ENCODE results near the gene CAPNS1. TPM values are rescaled to one million over a fixed set of nuclear protein-coding genes. Genes with fewer than 3 reads are reported as not detected.

The CAPNS1 gene
- total RNA-seq, 1 experiment from 2014 or later: 489 TPM

DNA sequence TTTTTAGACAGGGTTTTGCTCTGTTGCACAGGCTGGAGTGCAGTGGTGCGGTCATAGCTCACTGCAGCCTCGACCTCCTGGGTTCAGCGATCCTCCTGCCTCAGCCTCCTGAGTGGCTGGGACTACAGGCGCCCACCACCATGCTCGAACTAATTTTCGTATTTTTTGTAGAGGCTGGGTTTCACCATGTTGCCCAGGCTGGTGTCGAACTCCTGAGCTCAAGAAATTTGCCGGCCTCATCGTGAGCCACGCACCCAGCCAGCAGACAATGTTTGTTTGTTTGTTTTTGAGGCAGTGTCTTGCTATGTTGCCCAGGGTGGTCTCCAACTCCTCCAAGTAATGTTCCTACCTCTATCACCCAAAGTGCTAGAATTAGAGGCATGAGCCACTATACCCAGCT lies 13.3 kb downstream of the CAPNS1 start:
- H3K9me3 ChIP-seq: no peaks in the 10 kb centered on the region
- no peak for DNase-seq
- no peak overlapping the region for H3K27ac Mint-ChIP-seq (ENCODE audit: unreplicated experiment)
- no peaks in the 10 kb centered on the region for H3K27me3 Mint-ChIP-seq (ENCODE audit: insufficient read depth, unreplicated experiment)
- no peak overlapping the region for H3K4me3 Mint-ChIP-seq (ENCODE audit: unreplicated experiment)
- no TSS peak for BruUV-seq (replicated peaks)
- TF ChIP-seq, protein P1, sequence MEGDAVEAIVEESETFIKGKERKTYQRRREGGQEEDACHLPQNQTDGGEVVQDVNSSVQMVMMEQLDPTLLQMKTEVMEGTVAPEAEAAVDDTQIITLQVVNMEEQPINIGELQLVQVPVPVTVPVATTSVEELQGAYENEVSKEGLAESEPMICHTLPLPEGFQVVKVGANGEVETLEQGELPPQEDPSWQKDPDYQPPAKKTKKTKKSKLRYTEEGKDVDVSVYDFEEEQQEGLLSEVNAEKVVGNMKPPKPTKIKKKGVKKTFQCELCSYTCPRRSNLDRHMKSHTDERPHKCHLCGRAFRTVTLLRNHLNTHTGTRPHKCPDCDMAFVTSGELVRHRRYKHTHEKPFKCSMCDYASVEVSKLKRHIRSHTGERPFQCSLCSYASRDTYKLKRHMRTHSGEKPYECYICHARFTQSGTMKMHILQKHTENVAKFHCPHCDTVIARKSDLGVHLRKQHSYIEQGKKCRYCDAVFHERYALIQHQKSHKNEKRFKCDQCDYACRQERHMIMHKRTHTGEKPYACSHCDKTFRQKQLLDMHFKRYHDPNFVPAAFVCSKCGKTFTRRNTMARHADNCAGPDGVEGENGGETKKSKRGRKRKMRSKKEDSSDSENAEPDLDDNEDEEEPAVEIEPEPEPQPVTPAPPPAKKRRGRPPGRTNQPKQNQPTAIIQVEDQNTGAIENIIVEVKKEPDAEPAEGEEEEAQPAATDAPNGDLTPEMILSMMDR (IDR thresholded peaks at IDR 0.05; ENCODE audit: insufficient read depth in 1 of 2, low read depth in 1 of 2, low read length in 1 of 2, severe bottlenecking in 1 of 2, unreplicated experiment in 1 of 2): no peak
- no peaks in the 10 kb centered on the region for H3K4me1 ChIP-seq
- H3K36me3 Mint-ChIP-seq (ENCODE audit: insufficient read depth, unreplicated experiment): peaks cover 60% of the 10 kb centered on the region
- intact Hi-C loops (cut with micrococcal nuclease; ENCODE audit: unreplicated experiment): no loop called here
- no peaks in the 10 kb centered on the region for H3K9me3 Mint-ChIP-seq (ENCODE audit: unreplicated experiment)
- H3K4me1 Mint-ChIP-seq (ENCODE audit: low read depth, unreplicated experiment): peaks cover 10% of the 10 kb centered on the region
- ChIA-PET POLR2A (no interaction called here), CTCF (no interaction called here)
- peaks cover 3% of the 10 kb centered on the region for H3K36me3 ChIP-seq (ENCODE audit: control insufficient read depth, insufficient read depth, low read length)
- no peak overlapping the region for H3K4me3 ChIP-seq (ENCODE audit: low read depth, low read length)
- H3K27me3 ChIP-seq (replicated peaks; ENCODE audit: control insufficient read depth, insufficient read depth, low read length): no peaks in the 10 kb centered on the region

DNA sequence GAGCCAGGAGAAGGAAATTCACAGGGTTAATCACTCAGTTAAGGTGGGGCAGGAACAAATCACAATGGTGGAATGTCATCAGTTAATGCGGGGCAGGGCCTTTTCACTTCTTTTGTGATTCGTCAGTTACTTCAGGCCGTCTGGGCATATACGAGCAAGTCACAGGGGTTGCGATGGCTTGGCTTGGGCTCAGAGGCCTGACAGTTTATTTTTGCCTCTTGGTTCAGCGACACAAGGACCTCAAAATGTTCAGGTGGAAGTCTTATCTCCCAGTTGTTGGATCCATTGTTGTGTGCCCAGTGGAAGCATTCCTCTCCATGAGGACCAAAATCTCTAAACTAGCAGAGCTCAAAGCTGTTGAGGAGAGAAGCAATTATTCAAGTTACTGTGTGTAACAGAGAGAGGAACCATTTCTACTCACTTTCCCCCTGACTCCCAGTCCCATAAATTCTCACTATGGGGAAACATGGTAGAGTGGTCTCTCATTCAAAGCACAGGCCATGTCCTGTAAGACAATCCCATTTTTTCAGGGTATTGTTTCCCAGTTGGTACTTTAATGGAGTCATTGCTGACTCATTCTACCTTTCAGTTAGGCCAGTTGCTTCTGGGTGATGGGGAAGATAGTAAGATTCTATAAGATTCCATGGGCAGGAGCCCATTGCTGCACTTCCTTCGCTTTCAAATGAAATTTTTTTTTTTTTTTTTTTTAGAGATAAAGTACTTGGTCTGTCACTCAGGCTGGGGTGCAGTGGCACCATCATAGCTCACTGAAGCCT lies 21.1 kb downstream of the CAPNS1 start:
- Histone ChIP-seq H3K27me3 (replicated peaks; ENCODE audit: control insufficient read depth, insufficient read depth, low read length) (no peaks in the 10 kb centered on the region), H3K36me3 (ENCODE audit: control insufficient read depth, insufficient read depth, low read length) (no peaks in the 10 kb centered on the region), H3K4me3 (ENCODE audit: low read depth, low read length) (no peak overlapping the region), H3K9me3 (no peaks in the 10 kb centered on the region), H3K4me1 (no peaks in the 10 kb centered on the region)
- Mint-ChIP-seq H3K36me3 (ENCODE audit: insufficient read depth, unreplicated experiment) (peaks cover 38% of the 10 kb centered on the region), H3K27ac (ENCODE audit: unreplicated experiment) (no peak overlapping the region), H3K27me3 (ENCODE audit: insufficient read depth, unreplicated experiment) (no peaks in the 10 kb centered on the region), H3K4me1 (ENCODE audit: low read depth, unreplicated experiment) (peaks cover 2% of the 10 kb centered on the region), H3K4me3 (ENCODE audit: unreplicated experiment) (no peak overlapping the region), H3K9me3 (ENCODE audit: unreplicated experiment) (no peaks in the 10 kb centered on the region)
- ChIA-PET CTCF (no interaction called here), POLR2A (no interaction called here)
- DNase-seq: no peak
- no TSS peak for BruUV-seq (replicated peaks)
- TF ChIP-seq, protein P1 (IDR thresholded peaks at IDR 0.05; ENCODE audit: insufficient read depth in 1 of 2, low read depth in 1 of 2, low read length in 1 of 2, severe bottlenecking in 1 of 2, unreplicated experiment in 1 of 2): no peak
- intact Hi-C loops (cut with micrococcal nuclease; ENCODE audit: unreplicated experiment): no loop called here

DNA sequence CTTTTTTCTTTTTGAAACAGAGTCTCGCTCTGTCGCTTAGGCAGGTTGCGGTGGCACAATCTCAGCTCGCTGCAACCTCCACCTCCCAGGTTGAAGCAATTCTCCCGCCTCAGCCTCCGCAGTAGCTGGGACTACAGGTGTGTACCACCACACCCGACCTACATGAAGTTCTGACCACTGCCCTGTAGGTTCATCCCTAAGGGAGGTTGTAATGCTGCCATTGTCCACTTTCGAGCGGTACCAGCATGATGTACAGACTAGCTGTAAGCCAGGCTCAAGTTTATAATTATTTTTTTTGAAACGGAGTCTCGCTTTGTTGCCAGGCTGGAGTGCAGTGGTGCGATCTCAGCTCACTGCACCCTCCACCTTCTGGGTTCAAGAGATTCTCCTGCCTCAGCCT lies 23.9 kb downstream of the CAPNS1 start:
- Mint-ChIP-seq H3K9me3 (ENCODE audit: unreplicated experiment) (no peaks in the 10 kb centered on the region), H3K36me3 (ENCODE audit: insufficient read depth, unreplicated experiment) (peaks cover 29% of the 10 kb centered on the region), H3K4me1 (ENCODE audit: low read depth, unreplicated experiment) (peaks cover under 1% of the 10 kb centered on the region), H3K27me3 (ENCODE audit: insufficient read depth, unreplicated experiment) (no peaks in the 10 kb centered on the region), H3K4me3 (ENCODE audit: unreplicated experiment) (no peak overlapping the region), H3K27ac (ENCODE audit: unreplicated experiment) (no peak overlapping the region)
- POLR2A ChIA-PET: no interaction called here
- Histone ChIP-seq H3K27me3 (replicated peaks; ENCODE audit: control insufficient read depth, insufficient read depth, low read length) (no peaks in the 10 kb centered on the region), H3K9me3 (no peaks in the 10 kb centered on the region), H3K4me1 (no peaks in the 10 kb centered on the region), H3K4me3 (ENCODE audit: low read depth, low read length) (no peak overlapping the region), H3K36me3 (ENCODE audit: control insufficient read depth, insufficient read depth, low read length) (no peaks in the 10 kb centered on the region)
- no TSS peak for BruUV-seq (replicated peaks)
- DNase-seq: no peak
- intact Hi-C loops (cut with micrococcal nuclease; ENCODE audit: unreplicated experiment): no loop called here
- TF ChIP-seq, protein P1 (IDR thresholded peaks at IDR 0.05; ENCODE audit: insufficient read depth in 1 of 2, low read depth in 1 of 2, low read length in 1 of 2, severe bottlenecking in 1 of 2, unreplicated experiment in 1 of 2): no peak
- CTCF ChIA-PET: no interaction called here
